ENCODE measurements around the gene MBD6.
A peak's percentile ranks its signal among the peaks of the same experiment; 100 is the strongest.
"Not testable (repeated sequence)": the region's sequence is repeated elsewhere in the genome, so short reads cannot be mapped to it uniquely, and the experiment has no call there.

Gene MBD6

GRCh38 chr12:57550641-57551549, 28.3 kb downstream of the MBD6 start:
- DNase-seq (ENCODE audit: low read depth): no peak

- no peak for DNase-seq (ENCODE audit: low read depth)
These were observed 29.1 kb downstream of the MBD6 start for GRCh38 chr12:57551637-57552305.

GRCh38 chr12:57552306-57552651, 29.7 kb downstream of the MBD6 start:
- no peak for DNase-seq (ENCODE audit: low read depth)

- peak; percentile 78 for DNase-seq (ENCODE audit: low read depth)
These were observed 30.2 kb downstream of the MBD6 start for GRCh38 chr12:57552835-57553313.

GRCh38 chr12:57553343-57554202, 30.9 kb downstream of the MBD6 start:
- no peak for DNase-seq (ENCODE audit: low read depth)

GRCh38 chr12:57554453-57554852, 31.8 kb downstream of the MBD6 start:
- DNase-seq (ENCODE audit: low read depth): no peak

GRCh38 chr12:57554897-57555296, 32.3 kb downstream of the MBD6 start:
- no peak for DNase-seq (ENCODE audit: low read depth)

GRCh38 chr12:57558864-57559263, 36.2 kb downstream of the MBD6 start:
- no peak for DNase-seq (ENCODE audit: low read depth)

GRCh38 chr12:57560516-57560915, 37.9 kb downstream of the MBD6 start:
- DNase-seq (ENCODE audit: low read depth): no peak

- DNase-seq (ENCODE audit: low read depth): peak; percentile 49
These were observed 38.5 kb downstream of the MBD6 start for GRCh38 chr12:57561117-57561516.

GRCh38 chr12:57563358-57563757, 40.7 kb downstream of the MBD6 start:
- DNase-seq (ENCODE audit: low read depth): no peak

GRCh38 chr12:57564178-57564740, 41.6 kb downstream of the MBD6 start:
- no peak for DNase-seq (ENCODE audit: low read depth)

GRCh38 chr12:57568838-57569237, 46.2 kb downstream of the MBD6 start:
- DNase-seq (ENCODE audit: low read depth): no peak

GRCh38 chr12:57569858-57570257, 47.2 kb downstream of the MBD6 start:
- DNase-seq (ENCODE audit: low read depth): no peak

- DNase-seq (ENCODE audit: low read depth): not testable (repeated sequence)
These were observed 47.8 kb downstream of the MBD6 start for GRCh38 chr12:57570438-57570837.

- DNase-seq (ENCODE audit: low read depth): no peak
These were observed 49.5 kb downstream of the MBD6 start for GRCh38 chr12:57571926-57572762.

GRCh38 chr12:57574795-57575194, 52.2 kb downstream of the MBD6 start:
- DNase-seq (ENCODE audit: low read depth): no peak

GRCh38 chr12:57575771-57576612, 53.4 kb downstream of the MBD6 start:
- no peak for DNase-seq (ENCODE audit: low read depth)

- peak; percentile 40 for DNase-seq (ENCODE audit: low read depth)
These were observed 54.1 kb downstream of the MBD6 start for GRCh38 chr12:57576613-57577160.

All from EH (cell line).